Tibial nerve (tissue), 3 donors: Measurements from ENCODE around the gene PPP1R11.

Experiments
- CTCF ChIP-seq, 5 experiments: fragments of 200-600 bp in 3 of 5; fragments of 450-650 bp in 2 of 5; sonication (generic) in 3 of 5; IDR thresholded peaks; one replicate each; pipeline ENCODE4 v1.5.1; 2016 to 2019; ENCODE audit warnings: antibody characterized with exemption in 5 of 5, mild to moderate bottlenecking in 3 of 5, moderate library complexity in 2 of 5
- POLR2A ChIP-seq, 2 donors: fragments of 450-650 bp; IDR thresholded peaks; one replicate each; pipeline ENCODE4 v1.6.1; 2017; ENCODE audit warnings: antibody characterized with exemption in 2 of 2, mild to moderate bottlenecking in 2 of 2, moderate library complexity in 2 of 2

- TF ChIP-seq POLR2A (IDR thresholded peaks at IDR 0.05) (no peak), CTCF (IDR thresholded peaks at IDR 0.05) (no peak)
Measured at GRCh38 chr6:30103872-30104179, 36.8 kb downstream of the PPP1R11 start.
